GM06990 (cell line): Measurements from ENCODE around the gene ENOPH1.
"Not testable (repeated sequence)": the region's sequence is repeated elsewhere in the genome, so short reads cannot be mapped to it uniquely, and the experiment has no call there.

Experiments
- DNase-seq: peaks from one replicate; pipeline ENCODE4 v3.0.0-alpha.2; 2011; ENCODE audit not compliant: insufficient read length; ENCODE audit errors: extremely low read depth
- H3K27me3 ChIP-seq: replicated peaks from 2 replicates; pipeline ENCODE4 v1.6.0; 2011; ENCODE audit warnings: low read length; ENCODE audit not compliant: control insufficient read depth, insufficient read depth
- H3K36me3 ChIP-seq: 2 replicates; pipeline ENCODE4 v1.5.1; 2011; ENCODE audit warnings: low read length; ENCODE audit not compliant: control insufficient read depth, insufficient read depth
- H3K4me3 ChIP-seq: replicated peaks from 2 replicates; pipeline ENCODE4 v1.5.1; 2011; ENCODE audit warnings: low read depth, mild to moderate bottlenecking, control low read depth, low read length
- CTCF ChIP-seq: IDR thresholded peaks from 2 replicates; pipeline ENCODE4 v1.5.1; 2011; ENCODE audit warnings: low read length, control low read depth, mild to moderate bottlenecking, inconsistent platforms; ENCODE audit not compliant: insufficient read depth, poor library complexity, severe bottlenecking

ENOPH1 gene

GRCh38 chr4:82388405-82388804, 42.0 kb upstream of the ENOPH1 start:
- no peaks in the 10 kb centered on the region for H3K27me3 ChIP-seq
- DNase-seq, result no peak
- no peak overlapping the region for H3K4me3 ChIP-seq
- H3K36me3 ChIP-seq, result no peaks in the 10 kb centered on the region
- TF ChIP-seq CTCF, result no peak

- not testable (repeated sequence) for H3K27me3 ChIP-seq
Measured at GRCh38 chr4:82390061-82390460, 40.3 kb upstream of the ENOPH1 start.

GRCh38 chr4:82394896-82395295, 35.5 kb upstream of the ENOPH1 start:
- Histone ChIP-seq H3K4me3 (no peak overlapping the region), H3K36me3 (no peaks in the 10 kb centered on the region), H3K27me3 (no peaks in the 10 kb centered on the region)
- no peak for DNase-seq
- TF ChIP-seq CTCF, result no peak

More at GRCh38 chr4:82390061-82390460, 40.3 kb upstream of the ENOPH1 start:
- DNase-seq, H3K4me3 ChIP-seq, H3K36me3 ChIP-seq: not testable (repeated sequence)

- Histone ChIP-seq H3K27me3 (no peaks in the 10 kb centered on the region), H3K36me3 (no peaks in the 10 kb centered on the region), H3K4me3 (no peak overlapping the region)
- TF ChIP-seq CTCF, result no peak
- DNase-seq, result no peak
Measured at GRCh38 chr4:82397527-82397926, 32.9 kb upstream of the ENOPH1 start.

GRCh38 chr4:82398263-82398662, 32.1 kb upstream of the ENOPH1 start:
- no peak for TF ChIP-seq CTCF
- no peaks in the 10 kb centered on the region for H3K27me3 ChIP-seq
- no peaks in the 10 kb centered on the region for H3K36me3 ChIP-seq
- DNase-seq, result no peak
- no peak overlapping the region for H3K4me3 ChIP-seq

GRCh38 chr4:82401600-82401999, 28.8 kb upstream of the ENOPH1 start:
- no peaks in the 10 kb centered on the region for H3K36me3 ChIP-seq
- H3K27me3 ChIP-seq, result no peaks in the 10 kb centered on the region
- no peak for DNase-seq
- no peak for TF ChIP-seq CTCF
- H3K4me3 ChIP-seq, result no peak overlapping the region
